Breast epithelium (tissue), 3 donors: ENCODE data around the gene ITPRIPL2.

Experiments
- CTCF ChIP-seq, 3 donors: fragments of 450-650 bp; IDR thresholded peaks; one replicate each; pipeline ENCODE4 v1.5.1; 2016 to 2017; ENCODE audit warnings: antibody characterized with exemption in 3 of 3, mild to moderate bottlenecking in 3 of 3, moderate library complexity in 3 of 3
- POLR2A ChIP-seq: fragments of 450-650 bp; IDR thresholded peaks from one replicate; pipeline ENCODE4 v1.6.1; 2016; ENCODE audit warnings: antibody characterized with exemption, mild to moderate bottlenecking, moderate library complexity
- POLR2AphosphoS5 ChIP-seq, 3 donors: sonication (generic); formaldehyde crosslinking; IDR thresholded peaks; one replicate each; pipeline ENCODE4 v1.6.1; 2017; ENCODE audit warnings: antibody characterized with exemption in 3 of 3

GRCh38 chr16:19075511-19075910, 38.3 kb upstream of the ITPRIPL2 start:
- TF ChIP-seq CTCF (IDR thresholded peaks at IDR 0.05) (no peak), POLR2A (no peak), POLR2AphosphoS5 (IDR thresholded peaks at IDR 0.05) (no peak)
